Ectodermal cell (in vitro differentiated cells): ENCODE results near the gene PDE6B.
A peak's percentile ranks its signal among the peaks of the same experiment; 100 is the strongest.

ENCODE experiments used
- H3K27ac ChIP-seq: 2 replicates; pipeline ENCODE4 v1.7.0; 2013; ENCODE audit warnings: mild to moderate bottlenecking, low read depth, low read length; ENCODE audit not compliant: insufficient read depth, poor library complexity, severe bottlenecking
- H3K27me3 ChIP-seq: 2 replicates; pipeline ENCODE4 v1.7.0; 2013; ENCODE audit warnings: mild to moderate bottlenecking, low read length; ENCODE audit not compliant: insufficient read depth, control insufficient read depth, poor library complexity, severe bottlenecking
- H3K36me3 ChIP-seq: one replicate; pipeline ENCODE4 v1.7.0; 2013; ENCODE audit warnings: low read length; ENCODE audit not compliant: control insufficient read depth, insufficient read depth
- H3K4me1 ChIP-seq: one replicate; pipeline ENCODE4 v1.7.0; 2013; ENCODE audit warnings: low read length; ENCODE audit not compliant: control insufficient read depth, insufficient read depth
- H3K4me3 ChIP-seq: 2 replicates; pipeline ENCODE4 v1.7.0; 2013; ENCODE audit warnings: low read depth, low read length, control low read depth; ENCODE audit not compliant: insufficient read depth
- H3K9me3 ChIP-seq: 2 replicates; pipeline ENCODE4 v1.7.0; 2013; ENCODE audit warnings: mild to moderate bottlenecking, low read length, moderate library complexity; ENCODE audit not compliant: control insufficient read depth
- WGBS, 2 experiments: methylation state at CpG; one replicate each; pipeline ENCODE4 v1.1.7; 2013; ENCODE audit warnings: missing lambda C conversion rate in 2 of 2; 5-methylcytosine and 5-hydroxymethylcytosine counted together

PDE6B gene

GRCh38 chr4:622996-623913 is 2.1 kb upstream of the PDE6B start:
- Histone ChIP-seq H3K27me3 (no peaks in the 10 kb centered on the region), H3K27ac (no peak overlapping the region), H3K4me1 (peaks cover 19% of the 10 kb centered on the region), H3K9me3 (no peaks in the 10 kb centered on the region), H3K4me3 (no peak overlapping the region), H3K36me3 (no peaks in the 10 kb centered on the region)
- WGBS, 2 experiments, result 92 to 94% methylated on average over 24 of the region's 24 CpGs

DNA sequence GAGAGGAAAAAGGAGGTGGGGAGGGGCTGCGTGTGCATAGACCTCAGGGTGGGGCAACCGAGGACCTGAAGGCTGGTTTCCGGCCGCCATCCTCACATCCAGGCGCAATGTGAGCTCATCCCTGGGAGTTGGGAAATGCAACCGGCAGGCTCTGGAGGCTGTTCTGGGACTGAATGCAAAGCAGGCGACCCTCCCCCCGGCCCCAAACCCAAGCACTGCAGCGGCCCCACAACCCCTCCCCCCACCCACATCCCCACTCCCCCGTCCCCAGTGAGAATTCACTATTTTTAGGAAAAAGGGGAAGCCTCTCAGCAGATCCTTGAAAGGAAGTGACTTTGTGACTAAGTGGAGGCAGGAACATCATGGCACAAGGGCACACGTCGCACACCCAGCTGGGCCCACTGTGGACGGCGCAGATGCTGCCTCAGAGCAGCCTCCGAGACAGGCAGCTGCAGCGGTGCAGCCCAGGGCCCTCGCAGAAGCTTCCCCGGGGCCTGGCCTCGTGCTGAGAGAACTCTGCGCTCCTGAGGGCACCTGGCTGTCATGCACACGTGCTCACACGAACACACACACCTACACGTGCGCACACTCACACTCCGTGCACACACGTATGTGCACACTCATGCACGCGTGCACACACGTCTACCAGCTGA is 1.3 kb upstream of the PDE6B start:
- 83 to 85% methylated on average over 26 to 27 of the region's 29 CpGs for WGBS, 2 experiments
- no peak overlapping the region for H3K27ac ChIP-seq
- H3K4me3 ChIP-seq, result no peak overlapping the region
- no peaks in the 10 kb centered on the region for H3K9me3 ChIP-seq
- H3K36me3 ChIP-seq, result no peaks in the 10 kb centered on the region
- peaks cover 19% of the 10 kb centered on the region for H3K4me1 ChIP-seq
- no peaks in the 10 kb centered on the region for H3K27me3 ChIP-seq

GRCh38 chr4:625631-626161 is 323 bp downstream of the PDE6B start:
- Histone ChIP-seq H3K4me1 (peaks cover 28% of the 10 kb centered on the region), H3K27me3 (no peaks in the 10 kb centered on the region), H3K9me3 (no peaks in the 10 kb centered on the region), H3K4me3 (peak overlapping the region; percentile 10), H3K27ac (no peak overlapping the region), H3K36me3 (no peaks in the 10 kb centered on the region)
- 95% methylated on average over 39 of the region's 39 CpGs for WGBS, 2 experiments

- peaks cover 28% of the 10 kb centered on the region for H3K4me1 ChIP-seq
- H3K36me3 ChIP-seq, result no peaks in the 10 kb centered on the region
- no peaks in the 10 kb centered on the region for H3K9me3 ChIP-seq
- H3K27me3 ChIP-seq, result no peaks in the 10 kb centered on the region
- H3K27ac ChIP-seq, result no peak overlapping the region
- WGBS, 2 experiments, result 89 to 90% methylated on average over 20 of the region's 20 CpGs
- no peak overlapping the region for H3K4me3 ChIP-seq
These were observed 1.1 kb downstream of the PDE6B start for GRCh38 chr4:626201-627091.

GRCh38 chr4:627347-628125 is 2.2 kb downstream of the PDE6B start:
- 89 to 90% methylated on average over 14 of the region's 15 CpGs for WGBS, 2 experiments
- no peaks in the 10 kb centered on the region for H3K36me3 ChIP-seq
- H3K27me3 ChIP-seq, result no peaks in the 10 kb centered on the region
- H3K4me3 ChIP-seq, result no peak overlapping the region
- H3K9me3 ChIP-seq, result no peaks in the 10 kb centered on the region
- H3K27ac ChIP-seq, result no peak overlapping the region
- H3K4me1 ChIP-seq, result peaks cover 28% of the 10 kb centered on the region

DNA sequence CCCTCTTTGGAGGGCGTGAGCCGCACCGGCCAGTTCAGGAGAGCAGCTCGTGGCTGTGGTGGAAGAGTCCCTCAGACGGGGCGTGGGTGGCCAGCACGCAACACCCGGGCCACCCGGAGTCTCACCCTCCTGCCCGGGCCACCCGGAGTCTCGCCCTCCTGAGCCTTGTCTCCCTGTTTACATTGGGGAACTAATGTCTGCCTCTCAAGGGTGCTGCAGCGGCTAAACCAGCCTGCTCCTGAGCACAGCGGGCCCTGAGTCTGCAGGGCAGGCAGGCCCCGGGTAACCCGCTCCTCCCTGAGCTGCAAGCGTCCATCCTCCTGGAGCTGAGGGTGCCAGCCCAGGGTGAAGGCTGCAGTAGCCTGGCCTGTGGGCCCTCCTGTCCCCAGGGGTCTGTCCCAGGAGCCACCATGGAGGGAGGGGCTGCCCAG is 3.0 kb downstream of the PDE6B start:
- WGBS, 2 experiments, result 95 to 96% methylated on average over 17 of the region's 17 CpGs
- Histone ChIP-seq H3K27ac (no peak overlapping the region), H3K4me1 (peaks cover 28% of the 10 kb centered on the region), H3K4me3 (no peak overlapping the region), H3K27me3 (no peaks in the 10 kb centered on the region), H3K9me3 (no peaks in the 10 kb centered on the region), H3K36me3 (no peaks in the 10 kb centered on the region)

DNA sequence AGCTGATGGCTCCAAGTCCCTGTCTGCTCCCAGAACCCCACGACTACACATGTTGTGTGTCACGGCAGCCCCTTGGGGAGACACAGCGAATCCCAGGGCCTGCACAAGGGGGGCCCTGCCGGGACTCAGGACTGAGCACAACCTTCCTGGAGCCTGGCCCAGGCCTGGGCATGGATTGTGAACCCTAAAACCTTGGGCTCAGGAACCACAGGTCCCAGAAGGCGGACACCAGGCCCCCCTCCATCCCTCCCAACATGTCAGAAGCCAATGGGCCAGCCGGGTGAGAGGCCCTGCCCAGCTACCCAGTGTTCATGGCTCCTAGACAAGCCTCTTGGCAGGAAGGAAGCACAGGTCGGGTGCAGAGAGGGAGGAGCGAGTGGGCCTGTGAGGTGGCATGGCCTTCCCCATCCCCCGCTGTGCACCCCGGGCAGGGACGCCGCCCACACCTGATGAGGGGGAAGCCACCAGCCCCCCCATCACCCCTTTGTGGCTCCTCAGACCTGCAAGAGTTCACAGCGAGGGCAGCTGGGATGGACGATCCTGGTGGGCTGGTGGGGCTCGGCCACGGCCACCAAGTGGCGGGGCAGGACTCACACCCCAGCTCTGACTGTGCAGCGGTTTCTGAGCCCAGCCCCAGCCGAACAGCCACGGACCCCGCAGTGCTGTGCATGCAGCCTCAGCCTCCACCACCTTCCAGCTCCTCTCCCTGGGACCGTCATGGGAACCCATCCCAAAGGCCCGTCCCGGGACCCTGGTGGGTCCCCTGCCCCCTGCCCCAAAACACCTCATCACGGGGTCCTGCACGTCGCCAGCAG is 3.7 kb downstream of the PDE6B start:
- Histone ChIP-seq H3K27me3 (no peaks in the 10 kb centered on the region), H3K36me3 (no peaks in the 10 kb centered on the region), H3K27ac (no peak overlapping the region), H3K9me3 (no peaks in the 10 kb centered on the region), H3K4me1 (peaks cover 23% of the 10 kb centered on the region), H3K4me3 (no peak overlapping the region)
- 93 to 94% methylated on average over 27 of the region's 27 CpGs for WGBS, 2 experiments

GRCh38 chr4:629636-629914 is 4.2 kb downstream of the PDE6B start:
- Histone ChIP-seq H3K36me3 (no peaks in the 10 kb centered on the region), H3K4me3 (no peak overlapping the region), H3K9me3 (no peaks in the 10 kb centered on the region), H3K27ac (no peak overlapping the region), H3K4me1 (peaks cover 17% of the 10 kb centered on the region), H3K27me3 (no peaks in the 10 kb centered on the region)
- WGBS, 2 experiments, result 93 to 95% methylated on average over 9 of the region's 9 CpGs
